GM19099 (cell line): ENCODE results near the gene ARL6IP6.

ENCODE experiments used
- POLR2A ChIP-seq: IDR thresholded peaks from 3 replicates; pipeline ENCODE4 v1.6.1; 2011; ENCODE audit warnings: low read depth; ENCODE audit not compliant: insufficient read length; ENCODE audit errors: extremely low read depth

The ARL6IP6 gene

DNA sequence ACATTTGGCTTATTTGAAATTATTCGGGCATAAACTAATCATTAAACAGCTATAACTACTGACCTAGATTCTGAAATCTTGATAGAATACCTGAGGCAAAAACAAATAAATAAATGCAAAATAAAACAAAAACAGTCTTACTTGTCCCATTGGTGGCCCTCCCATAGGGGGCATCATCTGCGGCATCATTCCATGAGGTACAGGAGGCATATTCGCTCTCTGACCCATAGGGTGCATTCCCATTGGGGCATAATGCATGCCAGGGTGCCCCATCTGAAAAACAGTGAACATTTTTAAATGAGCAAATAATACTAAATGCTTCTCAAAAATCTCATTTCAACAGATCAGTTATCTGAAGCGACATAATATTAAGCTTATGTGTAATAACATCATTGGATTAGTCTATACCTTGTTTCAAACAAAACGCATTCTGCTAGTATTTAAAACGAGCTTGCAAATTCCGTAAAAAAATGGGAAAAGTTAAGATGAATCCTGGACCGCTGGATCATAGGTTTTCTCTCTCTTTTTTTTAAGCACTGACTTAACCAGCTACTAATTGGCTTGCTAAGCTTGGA, 2.5 kb upstream of the ARL6IP6 start:
- no peak for TF ChIP-seq POLR2A

DNA sequence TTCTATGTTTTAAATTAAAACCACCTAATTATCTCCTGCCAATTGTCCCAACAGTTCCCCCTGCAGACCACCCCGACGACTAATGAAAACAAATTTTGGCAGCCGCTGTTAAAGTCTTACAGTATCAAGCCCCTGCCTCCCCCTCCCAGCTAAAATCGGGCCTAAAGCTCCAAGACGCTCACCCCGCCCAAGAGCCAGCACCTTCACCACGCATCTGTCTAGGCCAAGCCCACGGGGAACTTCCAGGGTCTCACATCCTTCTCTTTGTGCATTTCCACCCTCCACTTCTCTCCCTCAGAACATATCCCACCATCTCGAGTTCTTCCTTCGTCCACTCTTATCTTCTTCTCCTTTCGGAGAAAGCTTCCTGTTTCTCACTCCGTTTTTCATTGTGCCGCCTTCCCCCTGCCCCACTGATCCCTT, 1.6 kb upstream of the ARL6IP6 start:
- no peak for TF ChIP-seq POLR2A

DNA sequence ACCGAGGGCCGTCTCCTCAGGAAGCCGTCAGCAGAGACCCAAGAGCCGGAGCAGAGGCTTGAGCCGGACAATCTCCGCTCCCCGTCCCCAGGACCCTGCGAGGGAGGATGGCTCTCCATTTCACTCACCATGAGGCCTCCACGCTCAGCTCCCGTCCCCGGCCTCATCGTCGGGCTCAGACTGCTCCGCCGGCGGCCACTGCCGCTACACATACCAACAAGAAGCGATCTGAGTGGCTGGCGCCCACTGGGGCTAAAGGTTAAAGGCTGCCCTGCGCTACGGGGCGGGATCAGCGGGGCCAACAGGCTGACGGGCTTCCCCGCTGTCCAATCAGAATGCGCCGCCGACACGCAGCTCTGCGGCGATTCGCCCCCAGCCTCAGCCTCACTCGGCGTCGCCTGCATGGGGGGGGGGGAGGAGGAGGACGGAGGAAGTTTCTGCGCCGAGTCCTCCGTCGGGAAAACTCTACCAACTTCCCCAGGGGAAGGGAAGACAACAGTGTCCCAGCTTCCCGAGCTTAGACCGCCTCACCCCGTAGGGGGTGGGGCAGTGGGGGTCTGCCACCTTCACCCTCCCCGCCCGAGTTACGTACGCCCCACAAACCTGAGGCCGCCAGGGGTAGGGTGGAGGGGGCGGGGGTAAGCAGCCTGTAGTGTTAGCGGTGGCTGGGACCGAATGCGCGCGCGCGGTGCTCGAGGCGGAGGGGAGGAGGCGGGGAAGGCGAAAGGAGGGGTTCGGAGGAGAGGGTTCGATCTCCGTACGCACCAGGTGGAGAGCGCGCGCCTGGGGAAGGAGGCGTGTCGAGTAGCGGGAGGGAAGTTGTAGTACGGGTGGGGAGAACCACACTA, 968 bp upstream of the ARL6IP6 start, which contains the start of gene PRPF40A:
Gene PRPF40A, minus strand, starts transcription at position 234 of the 848 bp plus-strand sequence. Its CDS starts 22 bp downstream, at position 212.
- TF ChIP-seq POLR2A: peak; percentile 78

DNA sequence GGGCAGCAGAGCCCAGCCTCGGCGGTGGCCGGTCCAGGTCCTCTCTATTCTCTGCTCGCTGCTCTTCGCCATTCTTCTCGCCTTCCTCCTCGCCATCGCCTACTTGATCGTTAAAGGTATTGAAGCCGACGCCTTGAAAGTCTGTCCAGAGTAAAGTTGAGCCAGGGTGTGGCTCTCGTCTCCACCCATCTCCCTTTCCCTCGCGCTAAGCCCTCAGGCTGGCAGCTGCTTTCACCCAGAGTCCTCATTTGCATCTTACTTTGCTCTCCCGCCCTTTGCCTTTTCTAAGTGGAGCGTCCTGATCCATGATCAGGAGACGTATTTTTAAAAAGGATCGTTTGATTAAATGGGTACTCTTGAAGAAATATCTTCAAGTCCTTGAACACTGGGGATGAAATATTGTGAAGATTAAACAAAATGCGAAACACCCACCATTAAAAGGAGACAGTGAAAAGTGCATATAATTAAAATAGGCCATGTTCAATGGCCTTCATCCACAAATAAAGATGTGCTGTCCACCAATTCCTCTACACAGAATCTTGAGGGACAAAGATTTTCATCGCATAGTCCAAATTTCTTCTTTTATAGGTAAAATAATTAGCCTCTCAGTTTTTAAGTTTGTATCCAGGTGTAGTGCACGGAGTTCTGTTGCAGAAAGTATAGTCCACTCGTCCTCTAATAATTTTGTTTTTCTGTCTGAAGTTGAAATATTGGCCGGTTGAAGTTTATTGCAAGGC, 657 bp downstream of the ARL6IP6 start:
- no peak for TF ChIP-seq POLR2A

- TF ChIP-seq POLR2A: no peak
Measured at GRCh38 chr2:152720794-152721193, 2.4 kb downstream of the ARL6IP6 start.

DNA sequence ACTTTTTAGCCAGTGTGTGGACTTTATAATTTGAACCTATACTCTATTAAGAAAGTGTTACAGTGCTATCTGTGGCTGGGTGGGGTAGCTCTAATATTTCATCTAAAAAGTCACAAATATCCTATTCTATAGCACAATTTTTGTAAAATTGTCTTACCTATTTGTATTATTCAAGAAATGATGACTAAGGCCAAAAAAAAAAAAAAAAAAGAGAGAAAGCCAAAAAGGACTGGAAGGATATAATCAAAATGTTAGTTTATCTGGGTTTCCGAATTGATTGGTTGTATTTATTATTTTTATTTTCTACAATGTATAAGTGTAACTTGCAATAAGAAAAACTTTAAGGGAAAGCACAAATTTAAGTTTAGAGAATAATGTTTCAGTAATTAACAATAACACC, 5.5 kb downstream of the ARL6IP6 start:
- no peak for TF ChIP-seq POLR2A

GRCh38 chr2:152729844-152730243, 11.4 kb downstream of the ARL6IP6 start:
- TF ChIP-seq POLR2A: no peak

GRCh38 chr2:152730591-152731333, 12.3 kb downstream of the ARL6IP6 start:
- no peak for TF ChIP-seq POLR2A

DNA sequence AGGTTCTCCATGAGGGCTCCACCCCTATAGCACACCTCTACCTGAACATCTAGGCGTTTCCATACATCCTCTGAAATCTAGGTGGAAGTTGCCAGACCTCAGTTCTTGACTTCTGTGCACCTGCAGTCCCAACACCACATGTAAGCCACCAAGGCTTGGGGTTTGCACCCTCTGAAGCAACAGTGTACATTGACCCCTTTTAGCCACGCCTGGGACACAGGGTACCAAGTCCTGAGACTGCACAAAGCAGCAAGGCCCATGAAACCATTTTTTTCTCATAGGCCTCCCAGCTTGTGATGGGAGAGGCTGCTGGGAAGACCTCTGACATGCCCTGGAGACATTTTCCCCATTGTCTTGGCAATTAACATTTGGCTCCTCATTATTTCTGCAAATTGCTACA, 20.0 kb downstream of the ARL6IP6 start:
- TF ChIP-seq POLR2A: no peak

- TF ChIP-seq POLR2A: no peak
Measured at GRCh38 chr2:152740743-152741328, 22.4 kb downstream of the ARL6IP6 start.

DNA sequence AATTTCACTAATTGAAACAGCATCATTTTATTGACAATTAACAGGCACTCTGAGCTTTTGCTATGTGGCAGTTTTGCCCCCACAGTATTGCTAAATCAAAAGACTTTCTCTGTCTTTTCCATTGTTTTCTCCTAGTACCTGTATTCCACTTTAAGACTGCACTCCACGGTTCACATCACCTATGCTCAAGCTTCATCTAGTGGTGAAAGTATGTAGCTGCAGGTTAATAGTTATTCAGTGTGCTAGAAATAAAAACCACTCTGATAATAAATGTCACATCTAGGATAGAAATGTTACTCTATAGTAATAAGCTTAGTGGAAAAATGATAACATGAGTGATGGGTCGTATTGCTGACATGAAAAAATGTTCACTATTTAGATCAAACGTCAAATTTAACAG, 24.6 kb downstream of the ARL6IP6 start:
- no peak for TF ChIP-seq POLR2A

GRCh38 chr2:152755029-152755428, 36.6 kb downstream of the ARL6IP6 start:
- no peak for TF ChIP-seq POLR2A

GRCh38 chr2:152759290-152760072, 41.1 kb downstream of the ARL6IP6 start:
- TF ChIP-seq POLR2A: no peak

DNA sequence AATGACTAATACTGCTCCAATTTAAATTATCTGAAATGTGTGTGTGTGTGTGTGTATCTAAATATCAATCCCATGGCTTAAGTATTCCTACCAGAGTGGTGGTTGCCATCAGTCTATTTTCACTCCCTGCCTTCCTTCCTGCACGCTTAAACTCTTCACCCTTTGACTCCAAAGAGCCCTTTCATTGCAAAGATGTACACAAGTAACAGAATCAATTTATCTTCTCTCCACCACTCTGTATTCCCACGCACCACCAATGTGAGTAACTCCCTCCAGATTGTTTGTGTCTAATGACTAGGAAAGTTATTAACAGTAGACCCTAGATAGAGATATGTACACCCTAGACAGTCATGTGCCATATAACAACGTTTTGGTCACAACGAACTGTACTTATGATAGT, 42.8 kb downstream of the ARL6IP6 start:
- no peak for TF ChIP-seq POLR2A

GRCh38 chr2:152762202-152762601, 43.8 kb downstream of the ARL6IP6 start:
- no peak for TF ChIP-seq POLR2A

GRCh38 chr2:152763651-152764050, 45.2 kb downstream of the ARL6IP6 start:
- TF ChIP-seq POLR2A: no peak
